Measurements from ENCODE around the gene ARID4B. TPM values are rescaled to one million over a fixed set of nuclear protein-coding genes. Genes with fewer than 3 reads are reported as not detected.

The ARID4B gene
- total and polyA plus RNA-seq, 2 of the 13 experiments (the other 11 are each of a cell fraction or from before 2014, with no cell fraction given): 9.7 to 24.6 TPM

- TF ChIP-seq ZNF574 (CRISPR knock-in tag; IDR thresholded peaks at IDR 0.05): peak; percentile 64
- TF ChIP-seq ZNF513 (CRISPR knock-in tag; conservative IDR thresholded peaks at IDR 0.05): no peak
- TF ChIP-seq U2AF1 (optimal IDR thresholded peaks at IDR 0.05; ENCODE audit: low read depth, low read length): no peak
- no peak for TF ChIP-seq GLI4 (CRISPR knock-in tag; IDR thresholded peaks at IDR 0.05; ENCODE audit: borderline replicate concordance)
- TF ChIP-seq ZSCAN22 (CRISPR knock-in tag; IDR thresholded peaks at IDR 0.05): no peak
- TF ChIP-seq PTBP1 (IDR thresholded peaks at IDR 0.05; ENCODE audit: low read depth, low read length, poor library complexity, severe bottlenecking): no peak
- no peak for TF ChIP-seq ZNF335 (CRISPR knock-in tag; IDR thresholded peaks at IDR 0.05)
- TF ChIP-seq, protein P1, sequence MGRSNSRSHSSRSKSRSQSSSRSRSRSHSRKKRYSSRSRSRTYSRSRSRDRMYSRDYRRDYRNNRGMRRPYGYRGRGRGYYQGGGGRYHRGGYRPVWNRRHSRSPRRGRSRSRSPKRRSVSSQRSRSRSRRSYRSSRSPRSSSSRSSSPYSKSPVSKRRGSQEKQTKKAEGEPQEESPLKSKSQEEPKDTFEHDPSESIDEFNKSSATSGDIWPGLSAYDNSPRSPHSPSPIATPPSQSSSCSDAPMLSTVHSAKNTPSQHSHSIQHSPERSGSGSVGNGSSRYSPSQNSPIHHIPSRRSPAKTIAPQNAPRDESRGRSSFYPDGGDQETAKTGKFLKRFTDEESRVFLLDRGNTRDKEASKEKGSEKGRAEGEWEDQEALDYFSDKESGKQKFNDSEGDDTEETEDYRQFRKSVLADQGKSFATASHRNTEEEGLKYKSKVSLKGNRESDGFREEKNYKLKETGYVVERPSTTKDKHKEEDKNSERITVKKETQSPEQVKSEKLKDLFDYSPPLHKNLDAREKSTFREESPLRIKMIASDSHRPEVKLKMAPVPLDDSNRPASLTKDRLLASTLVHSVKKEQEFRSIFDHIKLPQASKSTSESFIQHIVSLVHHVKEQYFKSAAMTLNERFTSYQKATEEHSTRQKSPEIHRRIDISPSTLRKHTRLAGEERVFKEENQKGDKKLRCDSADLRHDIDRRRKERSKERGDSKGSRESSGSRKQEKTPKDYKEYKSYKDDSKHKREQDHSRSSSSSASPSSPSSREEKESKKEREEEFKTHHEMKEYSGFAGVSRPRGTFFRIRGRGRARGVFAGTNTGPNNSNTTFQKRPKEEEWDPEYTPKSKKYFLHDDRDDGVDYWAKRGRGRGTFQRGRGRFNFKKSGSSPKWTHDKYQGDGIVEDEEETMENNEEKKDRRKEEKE (IDR thresholded peaks at IDR 0.05): no peak
- no peak for TF ChIP-seq BORCS8-MEF2B (CRISPR knock-in tag; IDR thresholded peaks at IDR 0.05)
- TF ChIP-seq, protein P2, sequence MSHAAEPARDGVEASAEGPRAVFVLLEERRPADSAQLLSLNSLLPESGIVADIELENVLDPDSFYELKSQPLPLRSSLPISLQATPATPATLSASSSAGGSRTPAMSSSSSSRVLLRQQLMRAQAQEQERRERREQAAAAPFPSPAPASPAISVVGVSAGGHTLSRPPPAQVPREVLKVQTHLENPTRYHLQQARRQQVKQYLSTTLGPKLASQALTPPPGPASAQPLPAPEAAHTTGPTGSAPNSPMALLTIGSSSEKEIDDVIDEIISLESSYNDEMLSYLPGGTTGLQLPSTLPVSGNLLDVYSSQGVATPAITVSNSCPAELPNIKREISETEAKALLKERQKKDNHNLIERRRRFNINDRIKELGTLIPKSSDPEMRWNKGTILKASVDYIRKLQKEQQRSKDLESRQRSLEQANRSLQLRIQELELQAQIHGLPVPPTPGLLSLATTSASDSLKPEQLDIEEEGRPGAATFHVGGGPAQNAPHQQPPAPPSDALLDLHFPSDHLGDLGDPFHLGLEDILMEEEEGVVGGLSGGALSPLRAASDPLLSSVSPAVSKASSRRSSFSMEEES (CRISPR knock-in tag; IDR thresholded peaks at IDR 0.05): no peak; the same call in 1 of the 2 replicates
- no peak for TF ChIP-seq ZBED4 (CRISPR knock-in tag; IDR thresholded peaks at IDR 0.05; ENCODE audit: borderline replicate concordance)
- TF ChIP-seq SETDB1 (CRISPR knock-in tag; IDR thresholded peaks at IDR 0.05; ENCODE audit: borderline replicate concordance): no peak
- no peak for TF ChIP-seq LCORL (IDR thresholded peaks at IDR 0.05)
- no peak for TF ChIP-seq LCORL (CRISPR knock-in tag; IDR thresholded peaks at IDR 0.05)
- TF ChIP-seq ZBTB7A (CRISPR knock-in tag; IDR thresholded peaks at IDR 0.05): no peak
- TF ChIP-seq HOXA5 (CRISPR knock-in tag; IDR thresholded peaks at IDR 0.05): no peak; the same call in none of the 2 replicates
Observed at GRCh38 chr1:235328271-235329138, 526 bp upstream of the ARID4B start, which contains the start of gene GGPS1 (continued).

Measured in HepG2 (cell line).